GM18502 (cell line): ENCODE measurements around the gene NEDD1.

Experiments used
- ATAC-seq: cut with Tn5 transposase; IDR thresholded peaks from one replicate; pipeline ENCODE4 v1.9.1; 2021; ENCODE audit warnings: mild to moderate bottlenecking; ENCODE audit not compliant: unreplicated experiment, poor library complexity

The NEDD1 gene, protein sequence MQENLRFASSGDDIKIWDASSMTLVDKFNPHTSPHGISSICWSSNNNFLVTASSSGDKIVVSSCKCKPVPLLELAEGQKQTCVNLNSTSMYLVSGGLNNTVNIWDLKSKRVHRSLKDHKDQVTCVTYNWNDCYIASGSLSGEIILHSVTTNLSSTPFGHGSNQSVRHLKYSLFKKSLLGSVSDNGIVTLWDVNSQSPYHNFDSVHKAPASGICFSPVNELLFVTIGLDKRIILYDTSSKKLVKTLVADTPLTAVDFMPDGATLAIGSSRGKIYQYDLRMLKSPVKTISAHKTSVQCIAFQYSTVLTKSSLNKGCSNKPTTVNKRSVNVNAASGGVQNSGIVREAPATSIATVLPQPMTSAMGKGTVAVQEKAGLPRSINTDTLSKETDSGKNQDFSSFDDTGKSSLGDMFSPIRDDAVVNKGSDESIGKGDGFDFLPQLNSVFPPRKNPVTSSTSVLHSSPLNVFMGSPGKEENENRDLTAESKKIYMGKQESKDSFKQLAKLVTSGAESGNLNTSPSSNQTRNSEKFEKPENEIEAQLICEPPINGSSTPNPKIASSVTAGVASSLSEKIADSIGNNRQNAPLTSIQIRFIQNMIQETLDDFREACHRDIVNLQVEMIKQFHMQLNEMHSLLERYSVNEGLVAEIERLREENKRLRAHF

DNA sequence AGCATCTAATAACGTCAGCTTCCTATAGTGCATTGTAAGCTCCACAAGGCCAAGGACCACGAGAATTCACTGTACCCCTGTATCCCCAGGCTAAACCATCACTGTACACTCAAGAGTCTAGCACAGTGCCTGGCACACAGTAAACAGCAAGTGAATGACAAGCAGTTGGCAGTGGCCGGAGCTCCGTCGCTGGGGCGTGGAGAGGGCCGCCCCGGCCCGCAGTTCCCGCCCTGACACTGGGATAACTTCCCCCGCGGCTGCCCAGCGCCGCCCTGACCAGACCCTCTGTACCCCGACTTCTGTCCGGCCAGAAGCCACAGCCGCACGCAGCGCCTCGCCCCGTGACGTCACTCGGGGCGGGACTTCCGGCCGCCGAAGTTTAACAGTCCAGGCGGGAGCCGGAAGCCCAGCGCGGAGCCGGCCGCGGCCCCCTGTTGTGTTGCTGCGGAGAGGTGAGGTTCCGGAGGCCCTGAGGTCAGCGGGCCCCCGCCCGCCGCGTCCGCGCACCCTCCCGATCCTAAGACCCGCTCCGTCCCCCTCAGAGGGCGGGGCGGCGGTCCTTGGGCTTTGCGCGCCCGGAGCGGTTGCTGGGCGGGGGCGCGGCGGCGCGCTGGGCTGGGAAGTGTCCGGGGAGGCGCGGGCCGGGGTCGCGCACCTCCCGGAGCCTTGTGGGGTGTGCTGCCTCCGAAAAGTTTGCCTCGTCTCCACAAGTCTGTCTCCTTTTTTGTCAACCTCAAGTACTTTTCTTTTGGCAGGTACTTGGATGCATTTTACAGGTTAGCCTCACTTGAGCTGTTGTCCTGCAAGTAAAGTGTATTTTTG, at the start of gene NEDD1:
TSS of gene NEDD1 (plus strand) at position 409 of the 822 bp plus-strand sequence. CDS start 2,503 bp downstream, outside the sequence.
- ATAC-seq = peak; percentile 93

DNA sequence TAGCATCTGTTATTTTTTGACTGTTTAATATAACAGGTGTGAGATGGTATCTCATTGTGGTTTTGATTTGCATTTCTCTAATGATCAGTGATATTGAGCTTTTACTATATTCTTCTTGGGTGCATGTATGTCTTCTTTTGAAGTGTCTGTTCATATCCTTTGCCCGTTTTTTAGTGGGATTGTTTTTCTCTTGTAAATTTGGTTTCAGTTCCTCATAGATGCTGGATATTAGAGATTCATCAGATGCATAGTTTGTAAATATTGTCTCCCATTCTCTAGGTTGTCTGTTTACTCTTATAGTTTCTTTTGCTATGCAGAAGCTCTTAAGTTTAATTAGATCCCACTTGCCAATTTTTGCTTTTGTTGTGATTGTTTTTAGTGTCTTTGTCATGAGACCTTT, 48.9 kb upstream of the NEDD1 start:
- no peak for ATAC-seq

DNA sequence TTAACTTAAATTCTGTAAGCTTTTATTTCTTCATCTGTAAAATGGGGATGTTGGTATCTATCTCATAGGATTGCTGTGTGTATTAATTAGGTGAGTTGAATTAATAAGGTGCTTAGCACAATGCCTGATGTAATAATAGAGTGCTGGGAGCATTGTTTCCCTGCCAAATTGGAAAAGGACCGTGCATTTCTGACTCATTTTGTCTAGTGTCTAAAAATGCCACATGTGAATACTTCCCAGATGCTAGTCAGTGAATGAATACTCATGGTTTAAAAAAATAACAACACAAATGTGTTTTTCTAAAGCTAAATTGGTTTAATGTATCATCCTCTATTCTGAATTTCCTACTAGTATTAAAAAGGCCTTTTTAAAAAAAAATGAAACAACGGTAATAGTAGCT, 45.4 kb upstream of the NEDD1 start:
- no peak for ATAC-seq

DNA sequence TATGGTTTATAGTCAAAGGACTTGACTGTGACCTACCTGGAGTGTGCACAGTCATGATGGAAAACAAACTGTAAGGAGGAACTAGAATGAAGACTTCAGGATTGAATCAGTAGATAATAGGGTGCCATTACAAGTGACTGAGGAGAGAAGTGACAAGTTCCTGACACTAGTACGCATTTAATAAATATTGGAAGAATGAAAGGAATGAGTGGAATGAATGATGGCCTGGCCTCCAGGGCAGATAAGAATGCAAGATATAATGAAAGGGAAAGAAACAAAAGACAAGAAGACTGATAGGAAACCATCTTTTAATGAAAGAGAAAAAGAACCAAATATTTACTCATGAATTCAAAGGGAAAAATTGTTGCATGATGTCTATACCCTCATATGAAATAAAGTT, 44.7 kb upstream of the NEDD1 start:
- no peak for ATAC-seq

DNA sequence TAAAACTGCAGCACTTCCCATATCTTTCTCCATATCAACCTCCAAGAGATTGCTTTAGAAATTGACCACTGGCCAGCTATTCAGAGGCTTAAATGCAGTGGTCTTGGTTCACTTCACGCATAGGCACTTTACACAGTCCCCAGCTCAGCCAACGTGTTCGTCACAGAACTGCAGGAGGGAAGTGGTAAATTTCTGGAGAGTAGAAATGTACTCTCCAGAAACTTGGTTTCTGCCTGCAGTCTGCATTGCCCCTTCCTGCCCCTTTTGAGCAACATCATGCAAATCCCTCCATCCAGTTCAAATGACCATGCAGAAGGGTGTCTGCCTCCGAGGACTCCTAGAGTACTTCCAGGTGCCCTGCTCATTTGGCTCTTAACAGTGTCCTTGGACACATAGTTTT, 42.7 kb upstream of the NEDD1 start:
- no peak for ATAC-seq

DNA sequence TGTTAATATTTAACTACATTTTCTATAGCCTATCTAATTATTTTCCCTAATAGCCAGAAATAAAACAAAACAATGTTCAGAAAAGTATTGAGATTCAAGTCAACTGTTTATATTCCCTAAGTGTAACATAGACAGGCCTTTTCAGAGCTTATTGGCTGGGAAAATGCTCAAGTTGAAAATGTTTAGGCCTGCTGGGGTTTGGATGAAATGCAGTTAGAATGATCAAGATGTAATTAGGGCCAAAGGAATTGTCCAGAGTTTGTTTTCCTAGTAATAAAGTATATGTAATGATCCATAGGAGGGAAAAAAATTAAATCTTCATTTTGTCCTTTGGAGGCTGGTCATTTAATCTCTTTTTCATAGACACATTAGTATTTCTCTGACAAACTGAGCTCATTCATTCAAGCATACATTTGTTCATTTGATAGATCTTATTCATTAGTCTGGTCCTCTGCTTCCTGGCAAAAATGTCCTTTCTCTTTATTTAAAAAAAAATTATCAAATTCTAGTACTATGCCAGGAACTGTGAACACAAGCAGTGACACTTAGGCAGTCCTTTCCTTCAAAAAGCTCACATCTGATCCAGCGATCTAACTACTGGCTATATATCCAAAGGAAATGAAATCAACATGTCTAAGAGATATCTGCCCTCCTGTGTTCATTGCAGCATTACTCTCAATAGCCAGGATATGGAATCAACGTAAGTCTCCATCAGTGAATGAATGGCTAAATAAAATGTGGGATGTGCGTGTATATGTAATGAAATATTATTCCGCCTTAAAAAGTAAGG, 40.1 kb upstream of the NEDD1 start:
- ATAC-seq = no peak

DNA sequence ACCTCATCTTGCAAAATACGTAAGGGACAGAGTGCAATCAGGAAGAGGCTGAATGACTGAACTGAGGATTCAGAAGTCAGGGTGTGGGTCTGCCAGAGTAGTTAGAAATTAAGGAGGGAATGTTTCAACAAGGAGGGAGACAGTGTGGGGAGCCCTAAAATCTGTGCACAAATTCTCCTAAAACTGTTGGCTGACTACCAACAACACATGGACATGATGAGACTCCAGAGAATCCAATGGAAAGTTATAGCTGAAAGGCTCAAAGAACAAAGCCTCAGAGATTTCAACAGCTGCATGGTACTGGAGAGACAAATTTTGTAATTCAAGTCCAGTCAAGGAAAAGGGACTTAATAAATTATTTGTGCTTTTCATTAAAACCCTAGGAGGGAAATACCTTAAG, 36.1 kb upstream of the NEDD1 start:
- ATAC-seq = no peak

DNA sequence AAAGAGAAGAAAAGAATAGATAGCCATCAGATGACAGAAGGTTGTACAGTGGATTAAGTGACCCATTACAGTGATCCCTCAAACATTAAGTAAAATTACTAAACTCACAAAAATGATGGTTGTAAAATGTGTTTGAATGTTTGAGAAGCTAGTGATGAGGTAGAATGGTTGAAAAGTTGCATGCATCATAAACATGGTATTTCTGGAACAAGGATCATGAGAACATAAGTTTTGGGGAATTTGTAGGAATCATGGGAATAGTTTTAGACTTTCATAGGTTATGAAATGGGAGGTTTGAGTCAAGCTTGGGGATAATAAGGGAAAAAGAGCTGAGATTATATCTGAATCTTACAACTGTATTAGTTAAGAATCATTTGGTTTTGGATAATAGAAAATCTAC, 34.1 kb upstream of the NEDD1 start:
- ATAC-seq = no peak

DNA sequence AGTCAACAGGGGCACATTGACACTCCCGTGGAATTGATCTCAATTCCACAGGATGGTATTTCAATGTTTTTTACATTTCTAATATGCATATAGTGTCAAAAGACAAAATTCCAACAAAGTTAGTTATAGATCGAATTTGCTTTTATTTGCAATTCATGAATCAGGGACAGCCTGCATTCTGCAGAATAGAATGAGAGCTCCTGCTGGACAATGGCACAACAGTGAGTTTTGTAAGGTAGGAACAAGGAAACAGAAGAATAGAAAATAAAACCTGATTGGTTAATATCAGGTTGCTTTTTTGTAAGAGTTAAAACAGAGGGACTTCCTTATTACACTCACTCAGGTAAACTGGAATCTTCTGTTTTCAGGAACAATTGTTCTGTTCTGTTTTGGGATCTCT, 32.8 kb upstream of the NEDD1 start:
- ATAC-seq = no peak

DNA sequence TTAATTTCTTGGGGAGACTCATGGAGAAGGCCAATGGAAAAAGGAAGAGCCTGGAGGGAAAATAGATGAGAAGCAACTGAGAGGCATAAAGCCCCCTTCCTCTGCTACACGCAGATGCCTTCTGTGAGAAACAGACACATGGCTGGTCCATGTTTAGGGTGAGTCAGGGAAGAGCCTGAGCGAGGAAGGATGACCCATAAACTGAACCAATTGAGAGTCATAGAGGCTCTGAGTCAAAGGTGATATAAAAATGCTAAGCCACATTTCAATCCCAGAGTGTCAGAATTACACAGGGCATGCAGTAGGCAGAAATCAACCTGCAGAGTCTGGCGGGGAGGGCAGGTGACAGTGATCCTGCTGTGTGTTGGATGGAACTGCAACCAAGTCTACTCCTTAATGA, 30.1 kb upstream of the NEDD1 start:
- ATAC-seq = no peak

DNA sequence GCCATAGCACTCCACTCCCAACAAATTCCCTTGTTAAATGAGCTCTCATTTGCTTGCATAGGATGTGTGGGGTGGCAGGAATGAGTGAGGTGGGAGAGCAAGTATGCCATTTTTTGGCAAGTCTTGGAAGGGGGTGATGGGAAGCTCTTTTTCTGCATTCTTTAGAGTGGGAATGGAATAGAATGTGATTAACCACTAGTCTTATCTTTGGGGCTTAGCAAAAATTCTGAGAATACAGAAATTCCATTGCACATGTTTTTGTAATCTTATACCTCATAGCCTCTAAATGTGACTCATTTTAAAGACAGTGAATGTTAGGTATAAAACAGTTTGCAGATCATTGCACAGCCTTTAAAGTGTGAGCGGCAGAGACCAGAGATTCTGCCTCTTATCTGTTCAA, 28.4 kb upstream of the NEDD1 start:
- ATAC-seq = no peak

DNA sequence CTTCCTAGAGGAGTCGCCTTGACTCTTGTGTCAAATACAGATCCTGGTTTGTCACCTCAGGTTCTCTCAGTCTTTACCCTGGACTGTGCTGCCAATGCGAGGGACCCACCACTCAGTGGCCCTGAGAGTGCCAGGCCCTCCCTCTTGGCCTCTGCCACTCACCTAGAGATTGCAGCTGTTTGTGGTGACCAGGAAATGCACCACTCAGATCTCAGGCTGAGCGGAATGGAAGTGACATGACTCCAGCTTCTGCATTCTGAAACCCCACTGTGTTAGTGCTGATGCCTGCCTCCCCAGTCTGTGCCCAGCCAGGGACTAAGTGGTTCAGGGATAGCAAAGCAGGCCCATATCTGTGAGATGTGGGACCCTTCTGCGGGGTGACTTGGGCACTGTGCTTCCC, 27.8 kb upstream of the NEDD1 start:
- ATAC-seq = no peak

DNA sequence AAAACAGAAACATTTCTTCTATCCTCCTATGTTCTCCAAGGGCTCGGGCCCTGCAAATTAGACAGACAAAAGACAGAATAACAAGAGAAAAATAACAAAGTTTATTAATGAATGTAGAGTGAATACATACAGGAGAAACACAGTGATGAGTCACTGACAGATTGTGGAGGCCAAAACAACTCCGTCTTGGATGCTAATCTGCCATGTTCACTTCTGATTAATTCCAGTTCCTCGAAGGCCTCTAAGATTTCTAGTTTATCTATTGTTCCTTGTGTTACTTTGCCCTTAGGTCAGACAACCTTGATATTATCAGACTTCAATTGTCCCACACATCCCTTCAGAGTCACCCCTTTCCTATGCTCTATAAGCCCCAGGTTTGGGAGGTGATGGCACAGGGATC, 26.8 kb upstream of the NEDD1 start:
- ATAC-seq = no peak

DNA sequence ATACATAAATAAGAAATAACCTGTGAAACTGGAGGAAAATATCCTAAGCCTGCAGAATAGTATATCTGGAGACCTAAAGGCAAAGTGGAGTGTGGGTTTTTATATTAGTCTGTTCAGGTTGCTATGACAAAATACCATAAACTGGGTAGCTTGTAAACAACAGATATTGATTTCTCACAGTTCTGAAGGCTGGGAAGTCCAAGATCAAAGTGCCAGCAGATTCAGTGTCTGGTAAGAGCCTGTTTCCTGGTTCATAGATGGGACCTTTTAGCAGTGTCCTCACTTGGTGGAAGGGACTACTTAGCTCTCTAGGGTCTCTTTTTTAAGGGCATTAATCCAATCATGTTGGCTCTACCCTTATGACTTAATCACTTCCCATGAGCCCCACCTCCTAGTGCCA, 25.4 kb upstream of the NEDD1 start:
- no peak for ATAC-seq

DNA sequence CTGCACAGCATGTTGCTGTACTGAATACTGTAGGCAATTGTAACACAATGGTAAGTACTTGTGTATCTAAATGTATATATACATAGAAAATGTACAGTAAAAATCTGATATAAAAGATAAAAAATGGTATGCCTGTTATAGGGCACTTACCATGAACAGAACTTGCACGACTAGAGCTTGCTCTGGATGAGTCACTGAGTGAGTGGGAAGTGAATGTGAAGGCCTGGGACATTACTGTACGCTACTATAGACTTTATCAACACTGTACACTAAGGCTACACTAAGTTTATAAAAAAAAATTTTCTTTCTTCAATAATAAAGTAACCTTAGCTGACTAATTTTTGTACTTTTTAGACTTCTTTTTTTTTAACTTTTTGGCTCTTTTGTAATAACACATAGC, 24.2 kb upstream of the NEDD1 start:
- no peak for ATAC-seq

DNA sequence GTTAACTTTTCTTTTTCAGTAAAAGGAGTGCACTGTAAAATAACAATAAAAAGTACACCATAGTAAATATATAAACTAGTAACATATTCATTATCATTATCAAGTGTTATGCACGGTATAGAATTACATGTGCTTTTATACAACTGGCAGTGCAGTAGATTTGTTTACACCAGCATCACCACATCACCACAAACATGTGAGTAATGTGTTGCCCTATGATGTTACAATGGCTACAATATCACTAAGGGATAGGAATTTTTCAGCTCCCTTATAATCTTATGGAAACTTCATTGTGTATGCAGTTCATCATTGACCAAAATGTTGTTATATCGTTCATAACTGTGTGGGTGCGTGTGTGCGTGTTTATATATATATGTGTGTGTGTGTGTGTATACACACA, 23.5 kb upstream of the NEDD1 start:
- ATAC-seq = no peak

DNA sequence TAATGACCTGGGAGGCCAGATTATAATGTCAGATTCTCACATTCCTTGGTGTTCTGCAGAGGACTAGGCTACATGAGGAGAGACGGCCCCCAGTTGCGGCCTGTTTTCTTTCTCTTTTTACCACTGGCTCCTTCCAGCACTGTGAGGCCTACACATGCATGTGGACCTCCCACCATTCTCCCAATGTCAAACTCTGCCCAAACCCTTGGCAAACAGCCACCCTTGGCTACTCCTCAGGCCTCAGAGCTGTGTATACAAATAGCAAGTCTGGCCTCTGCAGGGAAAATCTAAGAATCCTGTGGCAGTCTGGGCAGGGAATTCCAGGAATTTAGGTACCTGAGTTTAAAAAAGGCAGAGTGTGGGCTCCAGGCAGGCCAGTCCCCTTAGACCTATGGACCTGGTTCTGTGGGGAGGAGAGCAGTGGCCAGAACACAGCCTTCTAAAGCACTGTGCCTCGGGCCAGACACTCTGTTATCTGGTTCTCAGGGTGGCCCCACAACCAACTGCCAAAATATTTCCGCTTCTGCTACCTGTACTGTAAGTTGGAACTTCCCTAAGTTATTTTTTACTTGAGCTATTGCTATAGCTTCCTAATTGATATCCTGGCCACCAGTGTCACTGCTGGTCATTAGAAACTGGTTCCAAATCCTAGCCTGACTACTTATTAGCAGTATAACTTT, 19.9 kb upstream of the NEDD1 start:
- peak; percentile 64 for ATAC-seq

DNA sequence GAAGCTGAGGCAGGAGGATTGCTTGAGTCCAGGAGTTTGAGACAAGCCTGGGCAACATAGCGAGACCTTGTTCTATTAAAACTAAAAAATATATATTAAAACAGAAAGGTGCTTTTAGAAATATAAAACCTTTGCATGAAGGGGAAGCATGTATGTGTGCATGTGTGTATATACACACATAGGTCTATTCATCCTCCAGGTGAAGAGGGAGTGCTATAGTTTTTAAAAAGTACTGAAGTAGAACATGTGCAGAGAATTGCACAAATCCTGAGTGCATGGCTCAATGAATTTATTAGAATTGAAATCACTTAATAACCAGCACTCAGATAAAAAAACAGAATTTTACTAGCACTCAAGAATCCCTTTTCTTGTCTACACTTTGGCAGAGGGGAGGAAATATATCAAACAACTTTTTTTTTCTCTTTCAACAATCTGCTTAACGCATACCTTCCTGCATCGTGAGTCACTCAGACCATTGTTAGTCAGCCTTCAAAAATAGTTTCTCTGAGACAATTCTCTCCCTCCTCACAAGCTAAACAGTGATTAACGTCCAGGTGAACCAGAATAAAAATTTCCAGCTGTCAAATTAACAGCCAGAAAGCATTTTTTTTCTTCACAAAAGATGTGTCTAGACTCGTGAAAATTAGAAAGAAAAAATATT, 17.7 kb upstream of the NEDD1 start:
- ATAC-seq = no peak

DNA sequence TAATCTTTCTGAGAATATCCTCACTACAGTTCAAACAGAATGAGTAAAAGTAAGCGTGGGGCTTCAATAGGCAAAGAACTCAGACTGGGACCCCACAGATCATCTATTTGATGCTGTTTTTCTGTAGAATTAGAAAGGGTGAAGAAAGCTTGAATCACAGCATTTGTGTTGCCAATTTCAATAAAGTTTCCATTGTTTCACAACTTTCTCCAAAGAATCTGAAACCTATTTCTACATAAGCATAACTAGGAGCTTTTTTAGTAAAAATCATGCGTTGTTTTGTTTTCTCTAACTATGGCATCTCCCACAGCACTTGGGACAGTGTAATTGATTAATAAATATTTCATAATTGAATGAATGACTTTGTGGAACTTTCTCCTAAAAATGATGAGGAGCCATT, 16.7 kb upstream of the NEDD1 start:
- ATAC-seq = no peak
